Ramos (cell line): ENCODE results near the gene PARN.
"Not testable (repeated sequence)": the region's sequence is repeated elsewhere in the genome, so short reads cannot be mapped to it uniquely, and the experiment has no call there.

ENCODE experiments used
- in situ Hi-C: fragments of 300-500 bp; cut with MboI; formaldehyde crosslinking; loops from one replicate; pipeline ENCODE4 v1.14.3; 2022; ENCODE audit warnings: low sequenced_read_pairs; ENCODE audit not compliant: unreplicated experiment

PARN gene

DNA sequence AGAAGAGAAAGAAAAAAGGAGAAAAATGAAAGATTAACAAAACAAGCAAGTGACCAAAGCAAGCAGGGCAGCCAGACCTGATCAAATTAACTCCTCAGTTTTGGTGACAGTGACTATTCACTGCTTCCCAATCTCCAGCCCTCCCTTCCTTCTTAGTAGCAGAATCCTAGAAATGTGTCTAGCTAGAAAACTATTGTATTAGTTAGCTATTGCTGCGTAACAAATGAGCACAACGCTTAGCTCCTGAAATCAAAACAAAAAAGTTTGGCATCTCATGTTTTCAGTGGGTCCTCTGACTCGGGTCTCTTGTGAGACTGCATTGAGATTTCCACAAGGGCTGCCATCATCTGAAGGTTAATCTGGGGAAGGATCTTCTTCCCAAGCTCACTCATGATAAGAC, 213.9 kb downstream of the PARN start:
- in situ Hi-C loops, result no loop called here

DNA sequence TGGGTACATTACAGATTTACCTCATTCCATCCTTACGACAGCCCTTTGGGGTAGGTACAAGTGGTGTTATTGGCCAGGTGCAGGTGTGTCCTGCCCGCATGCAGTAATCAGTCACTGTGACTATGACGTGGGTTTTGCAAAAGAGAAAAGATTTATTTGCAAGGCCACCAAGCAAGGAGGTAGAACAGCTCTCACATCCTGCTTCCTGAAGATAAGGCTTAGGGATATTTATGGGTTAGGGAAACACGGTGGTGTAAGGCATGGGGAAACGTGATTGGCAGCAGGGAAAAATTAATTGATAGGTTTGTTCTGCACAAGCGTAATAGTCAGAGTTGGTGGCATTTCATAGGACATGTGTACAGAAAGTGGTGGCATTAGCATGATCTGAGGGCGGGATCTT, 214.8 kb downstream of the PARN start:
- in situ Hi-C loops, result no loop called here

- in situ Hi-C loops, result loop anchor here (5.0 kb wide), 1 partner anchor 52 kb away; no protein-coding TSS in a partner anchor
These were observed 220.5 kb downstream of the PARN start for GRCh38 chr16:14409563-14409962.

GRCh38 chr16:14407786-14408399, 222.2 kb downstream of the PARN start:
- in situ Hi-C loops, result loop anchor here (5.0 kb wide), 1 partner anchor 51 kb away; no protein-coding TSS in a partner anchor

DNA sequence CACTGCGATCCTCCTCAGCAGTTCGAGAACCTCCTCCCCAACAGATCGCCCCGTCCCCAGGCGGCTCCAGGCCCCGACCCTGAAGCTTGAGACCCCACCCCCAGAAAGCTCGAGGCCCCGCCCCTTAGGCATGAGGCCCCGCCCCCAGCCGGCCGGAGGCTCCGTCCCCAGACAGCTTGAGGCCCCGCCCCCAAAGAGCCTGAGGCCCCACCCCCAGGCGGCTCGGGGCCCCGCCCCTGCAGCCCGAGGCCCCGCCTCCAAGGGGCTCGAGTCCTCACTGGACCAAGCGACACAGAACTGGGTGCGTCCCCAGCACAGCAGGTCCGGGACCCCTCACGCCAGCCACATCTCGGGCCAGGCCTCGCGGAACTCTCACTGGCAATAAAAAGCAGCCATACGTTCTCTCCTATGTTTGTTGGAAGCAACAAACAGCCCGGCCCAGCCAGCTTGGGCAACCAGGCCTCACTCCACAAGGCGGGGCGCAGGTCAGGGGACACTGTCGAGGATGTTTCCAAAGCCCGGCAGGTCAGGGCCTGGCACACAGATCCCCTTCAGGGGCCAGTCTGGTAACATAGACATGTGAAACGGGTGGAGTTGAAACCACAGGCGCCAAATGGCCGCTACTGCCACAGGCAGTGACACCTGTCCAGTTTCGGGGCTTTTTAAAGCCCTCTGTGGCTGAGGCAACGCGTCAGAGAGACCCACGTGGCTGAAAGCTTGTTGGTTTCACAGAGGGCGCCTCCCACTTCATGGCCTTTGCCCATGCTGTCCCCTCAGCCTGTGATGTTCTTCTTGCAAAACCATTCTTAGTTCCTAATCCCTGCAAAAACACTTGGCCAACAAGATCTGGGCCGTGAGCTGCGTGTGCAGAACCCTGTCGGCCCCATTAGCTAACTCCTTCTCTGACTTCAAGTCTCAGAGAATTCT, 224.2 kb downstream of the PARN start:
- in situ Hi-C loops, result loop anchor here (5.0 kb wide), 1 partner anchor 49 kb away; no protein-coding TSS in a partner anchor

GRCh38 chr16:14403001-14403389, 227.1 kb downstream of the PARN start:
- in situ Hi-C loops, result not testable (repeated sequence)

DNA sequence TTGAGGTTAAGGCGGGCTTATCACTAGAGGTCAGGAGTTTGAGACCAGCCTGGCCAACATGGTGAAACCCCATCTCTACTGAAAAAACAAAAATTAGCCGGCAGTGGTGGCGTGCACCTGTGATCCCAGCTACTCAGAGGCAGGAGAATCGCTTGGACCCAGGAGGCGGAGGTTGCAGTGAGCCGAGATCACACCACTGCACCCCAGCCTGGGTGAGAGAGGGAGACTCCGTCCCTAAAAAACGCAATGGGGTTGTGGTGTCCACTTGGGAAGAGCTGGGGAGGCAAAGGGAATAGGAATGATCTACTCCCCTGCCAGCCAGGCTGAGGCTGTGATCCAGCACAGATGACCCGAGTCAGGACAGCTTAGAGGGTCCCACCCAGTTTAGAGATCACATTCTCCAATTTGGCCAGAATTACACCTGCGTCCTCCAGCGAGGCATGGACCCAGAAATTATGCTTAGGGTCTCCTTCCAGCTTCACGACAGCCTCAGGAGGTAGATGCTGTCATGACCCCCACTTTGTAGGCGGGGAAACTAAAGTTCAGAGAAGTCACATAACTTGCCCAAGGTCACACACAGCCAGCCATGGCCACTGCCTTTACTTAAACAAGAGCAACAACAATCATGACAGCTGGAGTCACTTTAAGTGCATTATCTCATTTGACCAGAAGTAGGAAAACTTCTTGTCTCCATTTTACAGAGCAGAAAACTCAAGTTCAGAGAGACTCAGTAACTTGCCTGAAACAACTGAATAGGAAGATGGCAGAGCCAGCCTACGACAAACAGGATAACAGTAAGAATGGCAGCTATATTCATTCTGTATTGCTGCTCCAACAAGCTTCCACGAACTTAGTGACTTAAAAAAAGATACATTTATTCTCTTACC, 227.7 kb downstream of the PARN start:
- in situ Hi-C loops, result not testable (repeated sequence)

DNA sequence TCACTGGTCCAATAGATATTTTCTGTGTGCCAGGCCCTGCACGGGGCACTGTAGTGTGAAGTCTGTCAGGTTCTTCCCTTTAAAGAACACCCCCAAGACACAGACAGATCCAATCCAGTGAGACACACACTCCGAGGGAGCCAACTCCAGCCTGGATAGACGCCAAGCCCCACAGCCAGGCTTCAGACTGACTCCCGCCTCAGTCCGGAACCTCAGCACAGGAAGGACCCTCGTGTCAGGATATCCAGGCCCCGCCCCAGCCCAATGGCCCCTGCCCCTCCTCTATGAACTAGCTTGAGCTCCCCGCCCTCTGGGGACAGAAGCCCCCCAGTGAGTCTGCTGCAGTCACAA, 228.4 kb downstream of the PARN start:
- in situ Hi-C loops, result not testable (repeated sequence)

DNA sequence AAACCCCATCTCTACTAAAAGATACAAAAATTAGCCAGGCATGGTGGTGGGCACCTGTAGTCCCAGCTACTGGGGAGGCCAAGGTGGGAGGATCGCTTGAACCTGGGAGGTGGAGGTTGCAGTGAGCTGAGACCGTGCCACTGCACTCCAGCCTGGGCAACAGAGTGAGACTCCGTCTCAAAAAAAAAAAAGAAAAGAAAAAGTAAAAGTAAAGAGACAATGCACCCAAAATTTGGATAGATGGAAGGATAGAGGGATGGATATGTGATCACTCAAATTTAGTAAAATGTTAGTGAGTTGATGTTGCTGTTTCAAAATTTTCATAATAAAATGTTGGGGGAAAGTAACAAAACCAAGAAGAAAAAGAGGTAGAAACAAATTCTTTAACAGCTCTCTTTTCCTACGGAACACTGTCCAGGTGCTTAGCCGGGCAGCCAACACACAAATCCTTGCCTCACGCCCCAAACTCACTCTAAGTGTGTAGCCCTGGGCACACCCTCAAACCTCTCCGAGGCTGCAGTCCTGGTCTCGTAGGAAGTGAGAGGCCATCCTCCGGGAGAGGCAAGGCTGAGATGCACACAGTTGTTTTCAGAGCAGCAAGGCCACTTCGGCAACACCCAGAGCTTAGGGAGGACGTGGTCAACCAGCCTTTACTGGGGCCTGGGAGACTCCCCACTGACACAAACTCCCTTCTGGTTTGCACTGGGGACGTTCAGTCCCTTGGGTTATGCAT, 228.9 kb downstream of the PARN start:
- in situ Hi-C loops, result not testable (repeated sequence)

- in situ Hi-C loops, result no loop called here
These were observed 229.6 kb downstream of the PARN start for GRCh38 chr16:14400285-14400977.

DNA sequence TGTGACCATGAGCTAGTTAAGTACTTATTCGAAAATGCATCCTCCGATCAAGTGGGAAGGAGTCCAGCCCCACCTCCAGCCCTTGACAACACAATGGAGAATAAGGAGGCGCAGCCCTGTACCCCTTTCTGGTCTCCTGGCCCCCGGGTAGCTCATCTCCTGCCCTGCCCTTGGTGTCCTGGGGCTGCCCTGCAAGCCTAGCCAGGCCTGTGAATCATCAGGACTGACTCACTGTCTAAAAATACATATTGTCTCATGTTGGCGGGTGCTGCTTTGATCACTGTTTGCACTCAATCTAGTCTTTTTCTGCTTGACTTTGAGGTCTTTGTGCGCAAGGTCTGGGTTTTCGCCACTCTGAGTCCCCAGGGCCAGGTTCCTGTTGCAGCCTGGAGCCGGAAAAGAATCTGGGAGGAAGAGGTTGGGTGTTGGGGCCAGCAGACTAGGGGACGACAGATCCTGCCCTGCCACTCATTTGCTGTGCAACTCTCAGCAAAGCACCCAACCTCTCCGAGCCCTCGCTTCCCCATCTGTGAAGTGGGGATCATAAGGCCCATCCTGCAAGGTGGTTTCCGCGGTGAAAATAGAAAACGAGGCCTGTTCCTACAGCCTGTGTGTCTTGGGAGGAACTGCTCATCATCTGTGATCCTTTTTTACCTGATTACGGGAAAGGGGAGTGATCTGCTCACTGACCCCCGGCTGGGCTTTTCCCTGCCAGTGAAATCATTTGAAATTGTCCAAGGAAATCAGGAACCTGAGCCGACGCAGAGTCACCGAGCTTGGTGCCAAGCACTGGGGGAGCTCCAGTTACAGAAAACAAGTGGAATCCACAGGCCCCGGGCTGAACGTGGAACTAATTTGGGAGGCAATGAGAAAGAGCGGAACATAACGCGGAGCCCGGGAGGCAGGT, 230.4 kb downstream of the PARN start:
- in situ Hi-C loops, result no loop called here

DNA sequence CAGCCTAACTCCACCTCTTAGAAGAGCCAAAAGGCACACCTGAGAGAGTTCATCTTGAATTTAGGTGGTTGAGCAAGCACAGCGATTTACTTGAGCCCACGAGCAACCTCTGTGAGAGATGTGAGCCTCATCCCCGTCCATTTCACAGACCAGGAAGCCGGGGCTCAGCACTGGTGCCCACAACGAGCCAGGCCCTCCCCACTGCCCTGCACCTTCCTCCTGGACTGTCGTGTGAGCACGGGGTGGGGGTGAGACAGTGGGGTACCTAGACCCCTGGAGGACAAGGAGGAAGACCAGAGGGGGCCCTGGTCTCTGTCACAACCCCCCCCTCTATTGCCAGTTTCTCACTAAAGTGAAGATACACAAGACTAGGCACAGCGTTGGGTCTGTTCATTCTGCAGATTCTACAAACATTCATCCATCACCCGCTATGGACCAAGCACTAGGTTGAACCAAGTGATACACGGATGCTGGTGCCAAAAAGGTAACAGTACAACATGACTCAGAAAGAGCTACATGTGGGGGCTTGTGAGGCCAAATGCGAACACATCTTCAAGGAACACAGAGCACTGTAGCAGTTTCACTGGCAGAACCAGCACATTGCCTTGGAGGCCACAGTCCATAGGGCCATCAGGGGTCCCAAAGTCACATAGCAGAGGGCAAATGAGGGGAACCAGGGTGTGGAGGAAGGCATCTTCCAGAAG, 231.9 kb downstream of the PARN start:
- in situ Hi-C loops, result no loop called here

DNA sequence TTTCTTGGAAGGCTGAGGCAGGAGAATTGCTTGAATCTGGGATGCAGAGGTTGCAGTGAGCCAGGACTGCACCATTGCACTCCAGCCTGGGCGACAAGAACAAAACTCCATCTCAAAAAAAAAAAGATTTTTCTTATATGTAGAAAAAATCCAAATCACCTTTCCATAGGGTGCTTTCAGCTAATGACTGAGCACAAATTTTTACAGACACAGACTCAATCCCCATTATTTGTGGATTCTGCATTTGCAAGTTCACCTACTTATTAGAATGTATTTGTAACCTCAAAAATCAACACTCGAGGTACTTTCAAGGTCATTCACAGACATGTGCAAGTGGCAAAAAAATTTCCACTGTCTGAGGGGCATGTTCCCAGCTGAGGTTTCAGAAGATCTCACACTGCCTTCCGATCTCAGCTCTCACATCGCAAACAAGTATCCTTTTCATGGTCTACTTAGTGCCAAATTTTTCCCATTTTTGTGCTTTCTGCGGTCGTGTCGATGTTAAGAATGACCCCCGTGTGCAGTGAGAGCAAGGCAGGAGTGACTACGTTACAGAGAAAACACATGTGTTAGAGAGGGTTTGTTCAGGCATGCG, 234.3 kb downstream of the PARN start:
- in situ Hi-C loops, result not testable (repeated sequence)

DNA sequence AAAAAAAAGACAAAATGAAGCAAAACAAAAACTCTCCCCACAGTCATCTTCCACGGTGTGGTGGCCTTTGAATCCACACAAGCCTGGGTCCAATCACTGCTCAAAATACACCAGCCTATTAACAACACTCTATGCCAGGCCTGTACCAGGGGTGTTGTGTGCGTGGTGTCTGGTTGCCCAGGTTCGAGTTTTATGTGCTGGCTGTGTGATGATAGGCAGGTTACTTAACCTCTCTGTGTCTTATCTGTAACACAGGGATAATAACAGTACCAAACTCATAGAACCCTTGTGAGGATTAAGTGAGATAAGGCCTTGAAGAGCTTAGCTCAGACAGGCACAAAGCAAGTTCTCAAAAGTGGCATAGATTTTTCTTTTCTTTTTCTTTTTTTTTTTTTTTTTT, 235.2 kb downstream of the PARN start:
- in situ Hi-C loops, result no loop called here

DNA sequence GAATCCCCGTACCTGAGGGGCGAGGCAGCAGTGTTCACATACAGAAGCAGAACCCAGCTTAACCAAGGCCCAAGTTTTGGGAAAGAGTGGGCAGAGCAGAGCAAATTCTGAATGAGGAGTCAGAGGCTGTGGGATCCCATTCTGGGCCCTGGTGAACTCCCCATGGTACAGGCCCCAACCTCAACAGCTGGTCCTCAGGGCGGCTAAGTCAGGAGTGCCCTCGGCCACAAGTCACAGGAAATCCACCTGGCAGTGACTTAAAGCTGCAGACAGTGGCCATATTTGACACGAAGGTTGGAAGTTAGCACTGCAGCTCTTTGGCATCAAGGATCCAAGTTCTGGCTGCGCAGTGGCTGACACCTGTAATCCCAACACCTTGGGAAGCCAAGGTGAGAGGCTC, 237.1 kb downstream of the PARN start:
- in situ Hi-C loops, result no loop called here

- in situ Hi-C loops, result no loop called here
These were observed 240.7 kb downstream of the PARN start for GRCh38 chr16:14389359-14389758.

DNA sequence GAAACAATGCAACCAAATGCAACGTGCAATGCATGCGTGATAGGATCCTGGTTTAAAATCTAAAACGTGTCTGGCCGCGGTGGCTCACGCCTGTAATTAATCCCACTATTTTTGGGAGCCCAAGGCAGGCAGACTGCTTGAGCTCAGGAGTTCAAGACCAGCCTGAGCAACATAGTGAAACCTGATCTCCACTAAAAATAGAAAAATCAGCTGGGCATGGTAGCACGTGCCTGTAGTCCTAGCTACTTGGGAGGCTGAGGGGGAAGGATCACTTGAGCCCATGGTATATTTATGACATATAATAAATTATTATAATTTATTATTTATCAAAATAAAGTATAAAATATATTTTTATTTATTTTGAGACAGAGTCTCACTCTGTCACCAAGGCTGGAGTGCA, 241.8 kb downstream of the PARN start:
- in situ Hi-C loops, result no loop called here
